GF-D8 (cell line): ENCODE measurements around the gene SYS1.
"Not testable (repeated sequence)": the region's sequence is repeated elsewhere in the genome, so short reads cannot be mapped to it uniquely, and the experiment has no call there.

ENCODE experiments used
- DNase-seq: peaks from one replicate; lab custom pipeline; 2025; lab: John Stamatoyannopoulos, UW

The SYS1 gene

GRCh38 chr20:45340236-45340847 is 22.6 kb upstream of the SYS1 start:
- no peak for DNase-seq

GRCh38 chr20:45340951-45341350 is 22.0 kb upstream of the SYS1 start:
- DNase-seq, result no peak

- DNase-seq, result no peak
Measured at GRCh38 chr20:45341579-45341938, 21.4 kb upstream of the SYS1 start.

- no peak for DNase-seq
Measured at GRCh38 chr20:45341939-45342854, 20.8 kb upstream of the SYS1 start.

GRCh38 chr20:45342855-45343531 is 20.0 kb upstream of the SYS1 start:
- DNase-seq, result no peak

GRCh38 chr20:45343532-45344167 is 19.3 kb upstream of the SYS1 start:
- no peak for DNase-seq

- DNase-seq, result no peak
Measured at GRCh38 chr20:45344168-45344860, 18.6 kb upstream of the SYS1 start.

- no peak for DNase-seq
Measured at GRCh38 chr20:45345104-45345936, 17.6 kb upstream of the SYS1 start.

- DNase-seq, result no peak
Measured at GRCh38 chr20:45346291-45346718, 16.7 kb upstream of the SYS1 start.

- DNase-seq, result no peak
Measured at GRCh38 chr20:45346851-45347250, 16.1 kb upstream of the SYS1 start.

GRCh38 chr20:45347297-45347935 is 15.5 kb upstream of the SYS1 start:
- DNase-seq, result no peak

GRCh38 chr20:45347936-45348778 is 14.8 kb upstream of the SYS1 start, which contains the start of gene SDC4:
Gene SDC4 (minus strand): TSS chr20:45348424. CDS start chr20:45348384, 40 bp downstream.
- DNase-seq, result no peak

GRCh38 chr20:45350217-45350616 is 12.7 kb upstream of the SYS1 start:
- no peak for DNase-seq

GRCh38 chr20:45350795-45351194 is 12.2 kb upstream of the SYS1 start:
- not testable (repeated sequence) for DNase-seq

GRCh38 chr20:45352729-45353128 is 10.2 kb upstream of the SYS1 start:
- DNase-seq, result no peak

GRCh38 chr20:45353746-45354145 is 9.2 kb upstream of the SYS1 start:
- no peak for DNase-seq

- DNase-seq, result no peak
Measured at GRCh38 chr20:45354423-45355208, 8.3 kb upstream of the SYS1 start.
